Measurements from ENCODE around the gene PRKG2.
"Not testable (repeated sequence)": the region's sequence is repeated elsewhere in the genome, so short reads cannot be mapped to it uniquely, and the experiment has no call there.

Gene PRKG2

DNA sequence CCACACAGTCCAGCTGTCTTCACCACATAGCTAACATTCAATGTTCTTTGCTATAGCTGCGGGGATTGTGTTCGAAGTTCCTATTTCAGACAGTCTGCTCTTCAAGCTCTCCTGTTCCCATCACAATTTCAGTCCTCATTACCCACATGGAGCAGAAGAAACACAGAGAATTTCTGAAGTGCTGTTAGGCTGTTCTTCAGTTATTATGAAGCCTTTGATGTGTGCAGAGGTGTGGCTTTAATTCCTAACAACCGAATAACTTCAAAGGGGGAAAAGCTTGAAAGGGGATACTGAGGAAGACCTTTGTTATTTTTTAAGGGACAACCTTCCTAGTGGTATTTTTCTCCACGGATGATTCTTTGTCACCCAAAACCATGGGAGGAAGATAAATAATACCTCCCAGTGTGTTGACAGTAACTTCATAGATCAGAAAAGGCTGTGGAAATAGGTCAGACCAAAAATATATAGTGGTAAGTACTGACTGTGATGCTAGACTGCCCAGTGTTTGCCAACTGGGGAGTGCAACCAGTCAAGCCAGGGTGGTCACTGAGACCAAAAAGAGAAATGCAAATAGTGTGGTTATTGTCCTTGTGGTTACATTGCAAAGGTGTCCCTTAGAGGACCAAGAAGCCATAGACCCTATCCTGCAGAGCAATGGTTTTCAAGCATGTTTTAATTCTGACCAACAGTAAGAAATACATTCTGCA lies 52.1 kb downstream of the PRKG2 start:
- no peak for DNase-seq (ENCODE audit: low spot score)

GRCh38 chr4:81153714-81154323 lies 61.2 kb downstream of the PRKG2 start:
- not testable (repeated sequence) for FAIRE-seq; DNase-seq (ENCODE audit: low spot score)

More for the DNA sequence above, 52.1 kb downstream of the PRKG2 start:
- no peak for FAIRE-seq

- no peak for FAIRE-seq
Measured at GRCh38 chr4:81152839-81153713, 61.9 kb downstream of the PRKG2 start.

DNA sequence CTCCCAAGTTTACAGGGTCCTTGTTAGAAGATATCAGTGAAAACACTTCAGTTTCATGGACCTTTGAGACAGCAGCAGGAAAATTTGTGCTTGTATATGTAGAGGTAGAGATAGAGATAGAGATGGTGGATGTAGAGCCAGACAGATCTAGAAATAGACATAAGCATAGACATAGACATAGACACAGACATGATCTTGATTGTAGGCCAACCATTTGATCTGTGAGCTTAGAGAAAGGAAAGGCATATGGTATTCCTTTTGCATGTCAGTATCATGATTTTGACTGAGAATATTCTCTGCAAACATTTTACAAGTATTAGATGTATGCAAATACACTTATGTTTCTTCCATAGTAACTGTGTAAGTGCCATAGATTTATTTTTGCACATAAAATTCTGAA lies 65.0 kb downstream of the PRKG2 start:
- FAIRE-seq, result no peak
- no peak for DNase-seq (ENCODE audit: low spot score)

More at GRCh38 chr4:81152839-81153713, 61.9 kb downstream of the PRKG2 start:
- DNase-seq (ENCODE audit: low spot score), result no peak

DNA sequence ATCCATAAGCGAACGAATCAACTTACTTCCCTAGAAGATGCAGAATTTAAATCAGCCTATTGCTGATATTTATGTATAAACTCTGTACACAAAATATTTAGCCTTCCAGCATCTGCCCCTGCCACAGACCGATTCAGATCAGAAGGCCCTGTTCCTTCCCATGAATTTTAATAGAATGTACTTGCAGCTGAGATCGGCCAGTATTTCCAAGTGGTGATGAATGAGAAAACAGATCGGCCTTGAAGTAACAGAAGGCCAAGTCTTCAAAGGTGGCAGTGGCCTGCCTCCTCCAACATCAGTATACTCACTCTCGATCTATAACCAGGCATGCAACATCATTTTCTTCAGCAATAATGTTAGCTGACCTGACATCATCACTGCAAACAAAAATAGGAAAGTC lies 66.4 kb downstream of the PRKG2 start:
- no peak for DNase-seq (ENCODE audit: low spot score)
- no peak for FAIRE-seq

DNA sequence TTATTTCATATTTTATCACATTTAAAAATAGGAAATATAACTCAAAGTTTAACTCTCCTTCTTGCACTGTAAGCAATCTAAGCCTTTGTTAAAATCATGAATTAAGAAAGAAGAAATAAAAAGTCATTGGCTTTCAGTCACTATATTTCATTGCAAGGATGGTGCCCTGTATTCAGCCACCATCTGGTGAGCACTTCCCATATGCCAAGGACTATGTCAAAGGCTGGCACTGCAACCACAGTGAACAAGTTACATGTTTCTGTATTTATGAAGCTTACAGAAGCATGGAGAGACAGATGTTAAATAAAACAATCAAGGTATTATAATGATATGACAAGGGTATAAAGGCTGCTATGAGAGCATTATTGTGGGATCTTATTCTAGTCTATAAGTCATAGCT lies 68.6 kb downstream of the PRKG2 start:
- DNase-seq (ENCODE audit: low spot score), result no peak
- FAIRE-seq, result no peak

DNA sequence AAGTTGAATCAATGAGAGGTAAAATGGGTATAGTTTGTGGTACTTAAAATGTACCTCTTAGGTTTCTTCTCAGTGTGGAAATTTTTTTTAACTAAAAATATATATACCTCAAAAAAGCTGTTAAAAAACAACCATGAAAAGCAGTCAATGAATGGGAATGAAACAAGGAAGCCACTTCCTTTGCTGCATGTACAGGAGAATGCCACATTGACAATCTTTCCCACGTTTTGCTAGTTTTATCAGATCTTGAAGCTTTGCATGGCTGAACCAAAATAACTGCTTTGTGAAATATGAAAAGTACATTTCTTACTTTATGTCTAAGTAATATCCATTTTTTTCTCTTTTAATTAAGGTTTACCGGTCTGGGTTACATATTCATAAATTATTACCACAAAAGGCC lies 71.8 kb downstream of the PRKG2 start:
- FAIRE-seq (no peak), DNase-seq (ENCODE audit: low spot score) (no peak)

GRCh38 chr4:81142744-81143143 lies 72.3 kb downstream of the PRKG2 start:
- no peak for DNase-seq (ENCODE audit: low spot score)
- FAIRE-seq, result no peak

GRCh38 chr4:81137894-81138293 lies 77.1 kb downstream of the PRKG2 start:
- no peak for DNase-seq (ENCODE audit: low spot score)
- FAIRE-seq, result no peak

- no peak for FAIRE-seq
- DNase-seq (ENCODE audit: low spot score), result no peak
Measured at GRCh38 chr4:81137446-81137845, 77.6 kb downstream of the PRKG2 start.

- no peak for FAIRE-seq
- no peak for DNase-seq (ENCODE audit: low spot score)
Measured at GRCh38 chr4:81136161-81136905, 78.7 kb downstream of the PRKG2 start.

GRCh38 chr4:81135501-81135900 lies 79.5 kb downstream of the PRKG2 start:
- no peak for DNase-seq (ENCODE audit: low spot score)
- FAIRE-seq, result no peak

DNA sequence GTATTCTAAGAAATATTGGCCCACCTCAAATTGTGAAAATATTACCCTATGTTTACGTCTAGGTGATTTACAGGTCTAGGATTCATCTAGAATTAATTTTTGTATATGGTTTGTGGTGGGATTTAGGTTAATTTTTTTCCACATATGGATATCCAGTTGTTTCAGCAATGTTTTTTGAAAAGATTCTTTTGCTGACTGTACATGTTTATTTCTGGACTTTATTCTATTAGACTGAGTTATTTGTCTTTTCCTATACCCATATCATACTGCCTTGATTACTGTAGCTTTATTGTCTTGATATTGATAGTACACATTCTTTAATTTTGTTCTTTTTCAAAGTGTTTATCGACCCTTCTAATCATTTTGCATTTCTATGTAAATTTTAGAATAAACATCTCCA lies 83.5 kb downstream of the PRKG2 start:
- no peak for DNase-seq (ENCODE audit: low spot score)
- no peak for FAIRE-seq

- no peak for DNase-seq (ENCODE audit: low spot score)
- no peak for FAIRE-seq
Measured at GRCh38 chr4:81131066-81131465, 84.0 kb downstream of the PRKG2 start.

- FAIRE-seq, result no peak
- DNase-seq (ENCODE audit: low spot score), result no peak
Measured at GRCh38 chr4:81130569-81130968, 84.5 kb downstream of the PRKG2 start.

GRCh38 chr4:81120055-81120454 lies 95.0 kb downstream of the PRKG2 start:
- no peak for FAIRE-seq
- DNase-seq (ENCODE audit: low spot score), result no peak

DNA sequence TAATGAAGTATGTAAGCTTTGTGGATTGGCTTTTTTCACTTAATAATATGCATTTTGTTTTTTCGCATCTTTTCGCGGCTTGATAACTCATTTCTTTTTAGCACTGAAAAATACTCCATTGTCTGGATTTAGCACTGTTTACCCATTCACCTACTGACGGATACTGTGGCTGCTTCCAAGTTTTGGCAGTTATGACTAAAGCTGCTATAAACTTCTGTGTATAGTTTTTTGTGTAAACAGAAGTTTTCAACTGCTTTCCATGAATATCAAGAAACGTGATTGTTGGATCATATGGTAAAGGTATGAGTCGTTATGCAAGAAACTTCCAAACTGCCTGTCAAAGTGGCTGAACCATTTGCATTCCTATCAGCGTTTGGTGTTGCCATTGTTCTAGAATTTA lies 96.9 kb downstream of the PRKG2 start:
- FAIRE-seq (no peak), DNase-seq (ENCODE audit: low spot score) (no peak)

- FAIRE-seq, result no peak
- no peak for DNase-seq (ENCODE audit: low spot score)
Measured at GRCh38 chr4:81116566-81116965, 98.5 kb downstream of the PRKG2 start.

GRCh38 chr4:81113024-81113423 lies 102.0 kb downstream of the PRKG2 start:
- DNase-seq (ENCODE audit: low spot score) (no peak), FAIRE-seq (no peak)

DNA sequence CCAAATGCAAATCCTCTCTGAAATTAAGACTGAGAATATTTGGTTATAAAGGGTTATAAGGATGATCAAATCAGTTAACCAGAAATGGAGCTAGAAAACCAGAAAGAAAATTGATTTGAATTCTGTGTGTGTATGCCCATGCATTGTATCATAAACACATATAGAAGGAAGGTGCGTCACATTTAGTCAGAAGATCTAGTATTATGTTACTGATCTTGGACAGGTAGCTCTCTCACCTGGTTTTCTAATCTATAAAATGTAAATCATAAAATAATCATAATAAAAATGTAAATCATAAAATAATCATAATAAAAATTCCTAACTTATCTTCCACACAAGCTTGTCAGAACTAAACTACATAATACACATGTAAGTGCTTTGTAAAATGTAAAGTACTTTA lies 105.7 kb downstream of the PRKG2 start:
- FAIRE-seq, result no peak
- no peak for DNase-seq (ENCODE audit: low spot score)

DNA sequence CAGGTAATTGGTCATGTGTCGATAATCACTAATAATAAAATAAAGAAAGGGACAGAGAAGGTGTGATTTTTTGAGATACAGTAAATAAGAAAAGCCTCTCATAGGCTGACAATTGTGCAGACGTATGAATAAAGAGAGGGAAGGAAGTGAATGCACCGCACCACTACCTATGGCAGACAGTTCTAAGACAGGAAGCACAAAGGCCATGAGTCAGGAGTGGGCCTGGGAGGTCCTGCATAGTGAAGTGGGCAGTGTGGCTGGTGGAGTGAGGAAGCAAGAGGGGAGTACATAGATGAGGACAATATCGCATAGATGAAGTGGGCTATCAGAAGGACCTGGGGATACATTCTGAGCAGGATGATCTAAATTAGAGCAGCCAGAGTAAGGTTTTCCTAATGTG lies 108.9 kb downstream of the PRKG2 start:
- FAIRE-seq (no peak), DNase-seq (ENCODE audit: low spot score) (no peak)

DNA sequence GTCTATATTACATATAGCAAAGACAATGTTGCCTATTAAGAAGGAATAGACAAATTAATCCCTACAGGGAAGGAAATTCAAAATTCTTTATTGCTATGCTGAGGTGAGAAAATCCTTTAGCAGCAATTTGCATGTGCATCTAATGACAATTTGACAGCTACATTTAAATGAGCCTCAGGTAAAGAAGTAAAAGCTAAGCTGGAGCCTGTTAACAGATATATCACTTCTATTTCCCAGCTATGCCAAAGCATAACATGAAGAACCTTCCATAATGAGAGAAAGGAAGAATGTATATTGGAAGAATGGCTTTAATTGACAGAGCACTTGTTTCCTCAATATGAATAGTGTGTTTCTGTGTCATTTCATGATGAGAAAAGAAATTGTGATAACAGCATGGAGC lies 112.9 kb downstream of the PRKG2 start:
- FAIRE-seq (no peak), DNase-seq (ENCODE audit: low spot score) (no peak)
